GM12875 (cell line): Measurements from ENCODE around the gene ERC2.

Source experiments
- H3K4me3 ChIP-seq: one replicate; pipeline ENCODE4 v1.5.1; 2011; ENCODE audit warnings: low read depth, low read length, control low read depth
- TF ChIP-seq, protein P1 (sequence below): IDR thresholded peaks from 2 replicates; pipeline ENCODE4 v1.5.1; 2011; ENCODE audit warnings: low read depth, mild to moderate bottlenecking, control low read depth, inconsistent platforms, low read length, moderate library complexity, borderline replicate concordance; ENCODE audit not compliant: insufficient read depth

ERC2 gene

DNA sequence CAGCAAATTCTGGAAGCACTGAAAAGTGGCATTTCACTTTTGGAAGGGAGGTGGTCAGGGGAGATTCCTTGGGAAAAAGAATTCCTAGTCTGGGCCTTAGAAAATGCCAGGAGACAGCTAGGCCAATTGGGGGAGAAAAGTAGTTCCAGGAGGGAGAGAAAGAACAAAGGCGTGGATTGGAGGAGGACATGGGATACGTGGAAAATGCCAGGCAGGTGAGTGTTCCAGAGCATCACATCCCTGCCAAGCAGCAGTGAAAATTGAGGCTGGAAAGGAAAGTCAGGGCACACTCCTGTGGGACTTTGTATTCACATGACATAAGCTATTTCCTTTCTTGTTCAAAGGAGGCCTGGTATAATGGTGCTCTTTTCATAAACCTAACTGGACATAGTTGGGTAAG, 846.6 kb downstream of the ERC2 start:
- no peak overlapping the region for H3K4me3 ChIP-seq
- TF ChIP-seq, protein P1, sequence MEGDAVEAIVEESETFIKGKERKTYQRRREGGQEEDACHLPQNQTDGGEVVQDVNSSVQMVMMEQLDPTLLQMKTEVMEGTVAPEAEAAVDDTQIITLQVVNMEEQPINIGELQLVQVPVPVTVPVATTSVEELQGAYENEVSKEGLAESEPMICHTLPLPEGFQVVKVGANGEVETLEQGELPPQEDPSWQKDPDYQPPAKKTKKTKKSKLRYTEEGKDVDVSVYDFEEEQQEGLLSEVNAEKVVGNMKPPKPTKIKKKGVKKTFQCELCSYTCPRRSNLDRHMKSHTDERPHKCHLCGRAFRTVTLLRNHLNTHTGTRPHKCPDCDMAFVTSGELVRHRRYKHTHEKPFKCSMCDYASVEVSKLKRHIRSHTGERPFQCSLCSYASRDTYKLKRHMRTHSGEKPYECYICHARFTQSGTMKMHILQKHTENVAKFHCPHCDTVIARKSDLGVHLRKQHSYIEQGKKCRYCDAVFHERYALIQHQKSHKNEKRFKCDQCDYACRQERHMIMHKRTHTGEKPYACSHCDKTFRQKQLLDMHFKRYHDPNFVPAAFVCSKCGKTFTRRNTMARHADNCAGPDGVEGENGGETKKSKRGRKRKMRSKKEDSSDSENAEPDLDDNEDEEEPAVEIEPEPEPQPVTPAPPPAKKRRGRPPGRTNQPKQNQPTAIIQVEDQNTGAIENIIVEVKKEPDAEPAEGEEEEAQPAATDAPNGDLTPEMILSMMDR: no peak

DNA sequence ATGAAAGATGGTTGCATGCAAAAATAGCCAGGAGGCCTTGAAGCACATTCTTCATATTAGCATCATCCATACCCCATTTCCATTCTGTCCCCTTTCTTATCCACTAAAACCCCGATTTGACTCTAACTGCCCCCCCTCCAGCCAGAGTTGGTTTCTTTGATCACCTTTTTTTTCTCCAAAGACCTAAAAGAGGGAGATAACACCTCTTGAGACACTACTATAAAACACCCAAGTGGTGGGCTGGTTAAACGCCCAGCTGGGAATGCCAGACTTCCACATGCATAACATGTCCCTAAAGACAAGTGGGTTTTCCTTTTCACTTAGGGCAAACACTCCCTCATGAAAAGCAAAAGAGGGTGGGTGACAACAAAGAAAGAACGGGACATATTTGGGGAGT, 847.2 kb downstream of the ERC2 start:
- H3K4me3 ChIP-seq: no peak overlapping the region
- TF ChIP-seq, protein P1: no peak

DNA sequence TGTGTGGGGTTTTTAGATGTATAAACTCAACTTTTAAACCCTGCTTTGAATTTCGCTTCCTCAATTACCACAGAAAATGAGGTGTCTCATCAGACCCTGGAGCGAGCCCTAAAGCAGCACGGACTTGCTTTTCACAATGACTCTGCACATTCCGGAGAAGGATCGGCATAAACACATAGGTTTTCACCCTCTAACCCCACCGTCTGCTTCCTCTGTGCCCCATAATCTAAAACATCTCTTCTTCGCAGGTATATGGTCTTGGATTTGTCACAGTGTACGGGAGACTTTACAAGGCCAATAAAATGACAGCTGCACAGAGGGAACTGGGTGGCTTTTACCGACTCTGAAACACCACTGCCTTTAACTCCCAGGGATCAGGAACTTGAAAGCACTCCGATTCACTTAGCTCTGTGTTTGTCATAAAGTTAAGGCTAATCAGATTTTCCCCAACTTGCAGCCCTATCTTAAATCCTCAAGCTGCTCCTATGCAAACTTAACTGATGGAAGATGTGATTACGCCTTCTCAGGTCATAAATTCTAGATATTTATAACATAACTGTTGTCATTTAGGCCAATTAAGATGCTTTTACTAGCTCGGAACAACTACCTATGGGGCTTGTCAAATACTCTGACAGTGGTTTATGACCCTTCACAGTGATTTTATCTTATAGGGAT, 847.8 kb downstream of the ERC2 start:
- TF ChIP-seq, protein P1: no peak
- H3K4me3 ChIP-seq: no peak overlapping the region

DNA sequence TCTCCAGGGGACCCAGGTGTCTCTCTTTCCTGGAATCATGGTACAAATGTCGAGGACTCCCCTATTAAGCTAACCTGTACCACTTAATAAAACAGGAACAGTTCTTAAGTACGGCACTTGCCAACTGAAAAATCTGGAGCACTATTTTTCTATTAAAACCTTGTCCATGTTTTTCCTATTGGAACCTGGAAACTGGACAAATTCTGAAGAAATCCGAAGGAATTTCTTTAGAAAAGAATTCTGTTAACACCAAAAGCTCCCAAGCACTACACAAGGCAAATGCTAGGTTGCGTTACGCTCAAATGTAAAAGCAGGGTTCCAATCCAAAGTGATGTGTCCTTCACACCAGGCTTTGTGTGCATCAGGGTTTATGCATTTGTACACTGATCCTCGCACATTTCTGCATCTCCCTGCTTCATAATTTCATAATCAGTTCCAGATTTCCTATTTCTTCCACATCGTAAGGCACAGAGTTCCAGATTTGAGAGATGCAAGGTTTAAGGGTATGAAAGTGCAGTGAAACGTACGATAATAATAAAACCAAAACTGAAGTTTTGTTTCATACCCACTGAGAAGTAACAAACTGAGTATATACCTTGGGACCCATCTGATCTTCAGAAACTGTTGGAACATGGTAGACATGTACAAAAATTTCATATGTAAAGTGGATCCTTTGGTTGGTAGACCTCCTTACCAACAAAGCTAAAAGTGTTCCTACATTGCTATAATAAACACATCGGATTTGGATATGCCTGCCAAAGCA, 849.0 kb downstream of the ERC2 start:
- no peak overlapping the region for H3K4me3 ChIP-seq
- TF ChIP-seq, protein P1: no peak

DNA sequence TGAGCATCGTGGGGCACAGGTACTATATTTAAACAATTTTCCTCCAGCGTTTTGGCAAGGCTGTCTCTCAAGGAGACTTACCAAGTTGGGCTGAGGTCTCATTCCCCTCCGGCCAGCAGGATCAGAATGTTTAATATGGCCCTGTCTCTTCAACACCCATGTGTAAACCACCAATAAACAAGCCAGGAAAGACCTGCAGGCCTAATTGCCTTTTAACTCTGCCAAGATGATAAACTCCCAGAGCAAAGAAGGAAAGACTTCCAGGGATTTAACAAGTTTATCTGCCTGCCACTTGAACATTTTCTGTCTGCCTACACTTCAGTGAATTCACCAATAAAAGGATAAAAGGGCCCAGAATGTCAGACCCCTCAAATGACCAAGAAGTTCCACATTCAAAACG, 850.9 kb downstream of the ERC2 start:
- TF ChIP-seq, protein P1: no peak
- H3K4me3 ChIP-seq: no peak overlapping the region

DNA sequence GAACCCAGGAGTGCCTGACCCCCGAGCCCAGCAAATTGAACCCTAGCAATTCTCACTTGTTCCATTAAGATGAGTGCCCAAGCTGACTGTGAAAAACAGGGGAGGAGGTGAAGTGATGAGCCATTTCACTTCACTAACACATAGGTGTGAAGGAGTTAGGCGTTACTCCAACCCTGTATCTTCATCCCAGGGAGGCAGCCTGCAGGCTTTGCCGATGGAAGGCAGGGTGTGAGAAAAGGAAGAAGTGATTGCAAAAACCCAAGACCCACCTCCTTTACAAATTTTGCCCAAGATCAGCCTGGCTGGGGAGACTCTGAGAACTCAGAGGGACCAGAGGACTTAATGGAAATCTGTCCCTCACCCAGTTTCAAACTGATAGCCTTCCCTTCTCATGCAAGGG, 851.5 kb downstream of the ERC2 start:
- no peak overlapping the region for H3K4me3 ChIP-seq
- TF ChIP-seq, protein P1: no peak
